Suprapubic skin (tissue), 3 donors: ENCODE data around the gene PHOSPHO1.

Source experiments
- CTCF ChIP-seq, 2 donors: fragments of 200-600 bp in 1 of 2; fragments of 450-650 bp in 1 of 2; sonication (generic) in 1 of 2; IDR thresholded peaks; one replicate each; pipeline ENCODE4 v1.5.1; 2016 to 2019; ENCODE audit warnings: antibody characterized with exemption in 2 of 2, mild to moderate bottlenecking in 1 of 2, moderate library complexity in 1 of 2
- EP300 ChIP-seq: sonication (generic); formaldehyde crosslinking; IDR thresholded peaks from one replicate; pipeline ENCODE4 v1.6.1; 2017; ENCODE audit warnings: antibody characterized with exemption
- POLR2A ChIP-seq, 2 donors: fragments of 450-650 bp; IDR thresholded peaks; one replicate each; pipeline ENCODE4 v1.6.1; 2017; ENCODE audit warnings: antibody characterized with exemption in 2 of 2, mild to moderate bottlenecking in 2 of 2, moderate library complexity in 2 of 2

- TF ChIP-seq POLR2A (IDR thresholded peaks at IDR 0.05) (no peak), CTCF (IDR thresholded peaks at IDR 0.05) (no peak), EP300 (no peak)
Measured at GRCh38 chr17:49249292-49249794, 18.8 kb upstream of the PHOSPHO1 start.
